Hepatocyte (in vitro differentiated cells): Measurements from ENCODE around the gene STK32C. TPM values are rescaled to one million over a fixed set of nuclear protein-coding genes. Genes with fewer than 3 reads are reported as not detected.

Experiments
- DNase-seq: peaks from one replicate; pipeline ENCODE4 v3.0.0-alpha.2; 2016; ENCODE audit warnings: low spot score
- H2AFZ ChIP-seq: fragments of 200-600 bp; sonication (generic); 2 replicates; pipeline ENCODE4 v1.6.0; 2016; ENCODE audit warnings: antibody characterized with exemption, mild to moderate bottlenecking
- H3K27ac ChIP-seq: fragments of 200-600 bp; sonication (generic); 2 replicates; pipeline ENCODE4 v1.5.1; 2016; ENCODE audit warnings: mild to moderate bottlenecking
- H3K27me3 ChIP-seq: fragments of 200-600 bp; sonication (generic); 2 replicates; pipeline ENCODE4 v1.6.1; 2016
- H3K36me3 ChIP-seq: fragments of 200-600 bp; sonication (generic); replicated peaks from 2 replicates; pipeline ENCODE4 v1.5.1; 2016; ENCODE audit warnings: low read depth; ENCODE audit not compliant: insufficient read depth
- H3K4me1 ChIP-seq: fragments of 200-600 bp; sonication (generic); 2 replicates; pipeline ENCODE4 v1.5.1; 2016; ENCODE audit warnings: mild to moderate bottlenecking, moderate library complexity; ENCODE audit not compliant: insufficient read depth
- H3K4me2 ChIP-seq: fragments of 200-600 bp; sonication (generic); 2 replicates; pipeline ENCODE4 v1.6.0; 2016
- H3K4me3 ChIP-seq: fragments of 200-600 bp; sonication (generic); 2 replicates; pipeline ENCODE4 v1.5.1; 2016; ENCODE audit warnings: mild to moderate bottlenecking
- H3K79me2 ChIP-seq: fragments of 200-600 bp; sonication (generic); 2 replicates; pipeline ENCODE4 v1.6.0; 2017; ENCODE audit warnings: mild to moderate bottlenecking
- H3K9me2 ChIP-seq: fragments of 200-600 bp; sonication (generic); replicated peaks from 2 replicates; pipeline ENCODE4 v1.6.0; 2017; ENCODE audit warnings: mild to moderate bottlenecking; ENCODE audit not compliant: insufficient read depth
- H3K9me3 ChIP-seq: fragments of 200-600 bp; sonication (generic); 2 replicates; pipeline ENCODE4 v1.5.1; 2016; ENCODE audit warnings: low read depth, mild to moderate bottlenecking
- H4K20me1 ChIP-seq: fragments of 200-600 bp; sonication (generic); 2 replicates; pipeline ENCODE4 v1.6.0; 2016; ENCODE audit warnings: mild to moderate bottlenecking; ENCODE audit not compliant: insufficient read depth, poor library complexity, severe bottlenecking
- CTCF ChIP-seq: fragments of 200-600 bp; sonication (generic); IDR thresholded peaks from 2 replicates; pipeline ENCODE4 v1.5.1; 2016; ENCODE audit warnings: antibody characterized with exemption, mild to moderate bottlenecking; ENCODE audit not compliant: poor library complexity
- EZH2 ChIP-seq: fragments of 200-600 bp; sonication (generic); IDR thresholded peaks from 2 replicates; pipeline ENCODE4 v1.6.1; 2016; ENCODE audit warnings: antibody characterized with exemption, mild to moderate bottlenecking, borderline replicate concordance
- EZH2phosphoT487 ChIP-seq: fragments of 200-600 bp; sonication (generic); IDR thresholded peaks from one replicate; pipeline ENCODE4 v1.6.1; 2018; ENCODE audit warnings: antibody characterized with exemption, mild to moderate bottlenecking, low read depth, moderate library complexity; ENCODE audit not compliant: unreplicated experiment, severe bottlenecking
- WGBS: methylation state at CpG from one replicate; pipeline ENCODE4 v1.1.6; 2016; ENCODE audit warnings: low lambda C conversion rate; ENCODE audit errors: missing lambda C conversion rate; 5-methylcytosine and 5-hydroxymethylcytosine counted together
- polyA plus RNA-seq: library from polyadenylated mRNA; unstranded; fragments of >200 nt; fragmentation: Nextera tagmentation; extraction: Ambion mirVana; gene quantifications from 2 replicates; pipeline ENCODE4 v1.2.1, GENCODE V29; 2016
- total RNA-seq: library from RNA; depleted of rRNA; stranded (reverse); fragments of >200 nt; gene quantifications from 2 replicates; pipeline ENCODE4 v1.2.3, GENCODE V29; 2014

STK32C gene
- total and polyA plus RNA-seq, 2 experiments from 2014 or later, result 7.9 to 12.2 TPM

- no peaks in the 10 kb centered on the region for H3K9me3 ChIP-seq
- H3K27me3 ChIP-seq, result no peaks in the 10 kb centered on the region
- no peak for TF ChIP-seq EZH2phosphoT487
- no peak for TF ChIP-seq EZH2
- no peak for TF ChIP-seq CTCF
- no peaks in the 10 kb centered on the region for H3K79me2 ChIP-seq
- no peaks in the 10 kb centered on the region for H4K20me1 ChIP-seq
- WGBS, result 91% methylated on average over 23 of the region's 34 CpGs
- H3K36me3 ChIP-seq, result no peaks in the 10 kb centered on the region
- no peaks in the 10 kb centered on the region for H3K9me2 ChIP-seq
- DNase-seq, result no peak
- no peak overlapping the region for H3K27ac ChIP-seq
- no peak overlapping the region for H3K4me3 ChIP-seq
- H2AFZ ChIP-seq, result no peak overlapping the region
- no peak overlapping the region for H3K4me2 ChIP-seq
- no peaks in the 10 kb centered on the region for H3K4me1 ChIP-seq
Measured at GRCh38 chr10:132203256-132204077, 104.3 kb downstream of the STK32C start.

DNA sequence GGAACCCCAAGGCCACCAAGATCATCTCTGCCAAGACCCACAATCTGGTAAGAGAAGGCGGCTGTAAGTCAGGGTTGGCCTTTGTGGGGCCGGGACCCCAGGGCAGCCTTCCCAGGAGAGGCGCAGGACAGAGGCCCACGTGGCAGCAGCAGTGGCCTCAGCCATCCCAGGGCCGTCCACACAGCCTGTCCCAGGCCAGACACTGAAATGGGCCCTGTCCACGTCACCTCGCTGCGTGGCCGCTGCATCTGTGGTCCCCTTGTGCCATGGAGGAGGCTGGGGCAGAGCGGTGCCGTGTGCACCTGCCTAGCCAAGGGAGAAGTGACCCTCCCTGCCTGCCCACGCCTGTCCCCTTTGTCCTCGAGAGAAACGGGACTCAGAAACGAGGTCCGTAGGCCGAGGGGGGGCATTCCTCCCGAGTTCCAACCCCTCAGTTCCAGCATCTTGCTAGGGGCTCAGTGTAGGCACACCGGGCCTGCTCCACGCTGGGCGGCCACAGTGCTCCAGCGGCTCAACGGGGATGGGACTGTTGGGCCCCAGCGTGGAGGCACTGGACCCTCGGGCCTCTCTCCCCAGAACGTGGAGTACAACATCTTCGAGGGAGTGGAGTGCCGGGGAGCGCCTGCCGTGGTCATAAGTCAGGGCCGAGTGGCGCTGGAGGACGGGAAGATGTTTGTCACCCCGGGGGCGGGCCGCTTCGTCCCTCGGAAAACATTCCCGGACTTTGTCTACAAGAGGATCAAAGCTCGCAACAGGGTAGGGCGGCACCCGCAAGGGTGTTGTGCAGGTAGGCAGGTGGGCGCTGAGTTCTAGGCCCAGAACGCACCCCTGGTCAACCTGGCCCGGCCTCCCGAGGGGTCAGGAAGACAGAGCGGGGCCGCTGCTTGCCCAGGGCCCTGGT is 105.4 kb downstream of the STK32C start:
- no peak for DNase-seq
- Histone ChIP-seq H3K79me2 (no peaks in the 10 kb centered on the region), H3K36me3 (no peaks in the 10 kb centered on the region), H4K20me1 (no peaks in the 10 kb centered on the region), H3K9me3 (no peaks in the 10 kb centered on the region), H3K27me3 (no peaks in the 10 kb centered on the region), H3K9me2 (no peaks in the 10 kb centered on the region), H2AFZ (no peak overlapping the region), H3K4me3 (no peak overlapping the region), H3K4me2 (no peak overlapping the region), H3K27ac (no peak overlapping the region), H3K4me1 (no peaks in the 10 kb centered on the region)
- WGBS, result 92% methylated on average over 46 of the region's 48 CpGs
- no peak for TF ChIP-seq EZH2phosphoT487
- TF ChIP-seq CTCF, result no peak
- TF ChIP-seq EZH2, result no peak

DNA sequence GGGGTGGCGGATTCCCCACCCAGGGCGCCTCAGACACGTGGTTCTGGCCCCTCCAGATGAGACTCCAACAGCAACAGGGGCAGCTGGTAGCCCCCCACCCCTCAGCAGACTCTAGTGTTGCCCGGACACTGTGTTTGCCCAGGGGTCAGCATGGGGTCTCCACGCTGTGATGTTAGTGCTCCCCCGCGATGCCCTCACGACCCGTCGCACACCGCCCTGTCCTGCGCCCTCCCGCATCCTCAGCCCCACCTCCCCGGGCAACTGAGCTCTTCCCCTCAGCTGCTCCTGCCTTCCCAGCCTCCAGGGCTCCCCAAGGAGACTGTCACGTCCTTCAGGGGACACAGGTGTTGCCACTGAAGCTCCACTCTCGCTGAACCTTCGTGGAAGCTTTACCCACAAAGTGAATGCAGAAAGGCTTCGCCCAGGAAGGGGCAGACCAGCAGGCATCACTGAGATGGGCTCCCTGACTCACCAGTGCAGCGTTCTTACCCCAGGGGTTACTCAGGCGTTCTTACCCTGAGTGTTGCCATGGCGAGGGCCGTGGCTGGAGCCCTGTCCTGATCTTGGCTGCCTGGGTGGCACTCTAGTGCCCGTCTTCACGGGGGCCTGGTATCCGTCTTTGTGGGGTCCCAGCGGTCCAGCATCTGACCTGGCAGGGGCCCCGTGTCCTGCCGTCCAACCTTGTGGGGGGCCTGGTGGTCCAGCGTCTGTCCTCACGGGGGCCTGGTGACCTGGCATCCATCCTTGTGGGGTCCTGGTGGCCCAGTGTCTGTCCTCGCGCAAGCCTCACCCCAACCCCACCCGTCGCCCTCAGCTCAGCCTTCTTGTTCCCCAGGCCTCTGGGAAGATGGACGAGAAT is 106.4 kb downstream of the STK32C start:
- 93% methylated on average over 33 of the region's 35 CpGs for WGBS

More for the DNA sequence above, 106.4 kb downstream of the STK32C start:
- Histone ChIP-seq H3K27me3 (no peaks in the 10 kb centered on the region), H3K36me3 (no peaks in the 10 kb centered on the region), H4K20me1 (no peaks in the 10 kb centered on the region), H3K4me1 (no peaks in the 10 kb centered on the region), H3K79me2 (no peaks in the 10 kb centered on the region), H3K4me2 (no peak overlapping the region), H3K4me3 (no peak overlapping the region), H3K9me3 (no peaks in the 10 kb centered on the region), H3K9me2 (no peaks in the 10 kb centered on the region), H3K27ac (no peak overlapping the region), H2AFZ (no peak overlapping the region)
- DNase-seq, result no peak
- TF ChIP-seq CTCF (no peak), EZH2phosphoT487 (no peak), EZH2 (no peak)
